HG02870 (cell line): ENCODE results near the gene STK4.

Source experiments
- ATAC-seq: cut with Tn5 transposase; IDR thresholded peaks from one replicate; pipeline ENCODE4 v1.9.1; 2021; ENCODE audit warnings: mild to moderate bottlenecking, moderate library complexity; ENCODE audit not compliant: unreplicated experiment

Gene STK4

DNA sequence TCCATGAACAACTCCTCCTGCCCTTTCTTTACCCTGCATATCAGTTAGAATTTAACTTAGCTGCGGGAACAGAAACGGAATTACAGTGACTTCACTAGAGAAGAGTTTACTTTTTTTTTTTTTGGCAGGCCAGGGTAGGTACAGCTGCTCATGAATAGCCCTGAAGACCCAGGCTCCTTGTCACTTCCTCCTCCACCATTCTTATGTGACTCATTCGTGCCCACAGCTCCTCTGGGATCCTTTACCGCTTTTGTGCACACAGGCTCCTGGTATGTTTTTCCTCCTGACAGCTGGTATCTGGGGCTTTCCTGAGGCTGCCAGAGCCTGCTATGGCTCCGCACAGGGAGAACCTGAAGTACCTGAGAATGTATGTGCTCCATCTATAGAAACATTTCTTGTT lies 138.5 kb downstream of the STK4 start:
- no peak for ATAC-seq

DNA sequence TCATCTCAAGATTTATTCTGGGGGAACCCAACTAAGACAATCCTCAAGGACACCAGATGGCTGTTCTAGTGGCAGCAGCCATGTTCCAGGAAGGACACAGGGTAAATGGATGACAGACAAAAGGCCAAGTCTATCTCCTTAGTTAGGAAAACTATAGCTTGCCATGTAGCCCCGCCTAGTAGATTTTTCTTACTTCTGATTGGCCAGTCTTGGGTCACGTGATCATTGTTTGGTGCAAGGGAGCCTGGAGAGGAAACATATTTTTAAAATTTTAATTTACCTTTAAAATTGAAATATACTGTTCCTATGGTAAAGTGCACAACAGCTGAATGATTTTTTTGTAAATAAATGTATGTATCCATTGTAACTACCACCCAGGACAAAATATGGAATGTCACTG lies 139.0 kb downstream of the STK4 start:
- ATAC-seq, result no peak

DNA sequence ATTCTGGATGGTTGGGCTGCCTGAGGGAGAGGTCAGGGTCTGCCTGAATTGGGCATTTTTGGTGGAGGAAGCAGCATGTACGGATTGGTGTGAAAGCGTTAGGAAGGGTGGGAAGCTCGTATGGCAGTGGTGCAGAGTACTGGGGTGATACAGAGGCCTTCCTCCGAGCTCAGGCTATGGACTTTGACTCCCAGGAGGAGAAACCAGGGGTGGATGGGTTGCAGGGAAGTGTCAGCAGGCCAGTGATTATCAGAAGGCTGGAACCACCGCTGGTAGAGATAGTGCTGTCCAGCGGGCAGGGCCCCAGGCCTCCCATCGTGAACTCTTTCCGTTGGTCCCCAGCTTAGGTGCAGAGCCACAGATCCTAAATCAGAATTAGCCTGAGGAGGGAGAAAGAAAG lies 143.3 kb downstream of the STK4 start:
- ATAC-seq, result no peak

DNA sequence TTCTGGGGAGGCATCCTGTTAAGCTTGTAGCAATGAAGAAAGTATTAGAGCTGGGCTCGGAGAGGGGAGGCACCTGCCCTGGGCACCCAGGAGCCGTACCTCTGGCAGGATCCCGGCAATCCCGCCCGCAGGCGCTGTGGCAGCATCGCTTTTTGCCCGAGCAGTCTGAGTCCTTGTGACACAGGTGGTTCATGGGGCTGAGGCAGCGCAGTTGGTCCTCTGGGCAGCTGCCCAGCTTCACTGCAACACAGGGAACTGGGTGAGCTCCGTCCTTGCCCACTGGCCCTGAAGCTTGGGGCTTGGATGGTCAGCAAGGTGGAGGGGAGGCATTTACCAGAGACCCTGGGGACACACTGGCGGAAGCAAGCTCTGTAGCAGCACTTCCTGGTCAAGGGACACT lies 144.0 kb downstream of the STK4 start:
- ATAC-seq, result no peak

DNA sequence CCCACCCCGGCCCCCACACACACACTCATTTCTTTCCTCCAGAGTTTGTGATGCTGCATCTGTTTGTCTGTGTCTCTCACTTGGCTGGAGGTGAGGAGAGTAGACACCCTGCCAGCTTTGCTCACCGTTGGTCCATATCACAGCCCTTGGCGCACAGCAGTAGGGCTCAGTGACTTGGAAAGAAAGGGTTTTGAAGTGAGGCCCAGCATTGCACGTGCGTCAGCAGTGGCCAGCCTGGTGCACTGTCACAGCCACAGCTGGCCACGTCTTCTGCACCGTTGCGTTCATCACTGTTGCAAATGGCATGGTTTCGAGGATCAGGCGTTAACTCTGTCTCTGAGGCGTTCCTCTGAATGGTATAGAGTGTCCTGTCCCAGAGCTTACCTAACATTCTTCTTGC lies 145.0 kb downstream of the STK4 start:
- ATAC-seq, result no peak

DNA sequence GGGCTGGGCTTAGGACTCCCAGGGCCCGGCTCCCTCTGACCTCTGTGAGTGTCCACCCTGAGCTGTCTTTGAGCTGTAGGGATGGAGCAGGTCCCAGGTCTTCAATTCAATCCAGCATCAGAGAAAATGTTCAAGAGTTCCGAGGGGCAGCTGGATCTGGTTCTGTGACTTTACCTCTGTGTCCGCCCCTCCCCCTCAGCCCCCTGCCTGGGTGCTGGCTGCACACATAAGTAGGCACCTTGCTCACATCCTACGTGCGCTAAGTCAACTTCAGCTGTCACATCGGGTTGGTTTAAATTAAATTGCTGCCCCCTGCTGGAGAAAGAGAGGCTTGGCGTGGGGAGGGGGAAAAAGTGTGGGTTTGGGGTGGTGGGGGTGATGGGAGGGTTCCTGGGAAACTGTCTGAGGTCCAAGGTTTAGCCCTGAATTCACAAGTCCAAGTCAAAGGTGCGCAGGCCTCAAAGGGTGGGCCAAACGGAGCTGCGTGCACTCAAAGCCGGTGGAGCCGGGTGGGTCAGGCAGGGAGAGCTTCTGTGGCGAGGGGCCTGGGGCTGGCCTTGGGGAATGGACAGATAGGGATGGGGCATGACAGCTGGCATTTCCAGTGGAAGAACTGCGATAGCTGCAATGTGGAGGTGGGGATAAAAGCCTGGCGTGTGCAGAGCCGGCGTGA lies 145.6 kb downstream of the STK4 start:
- ATAC-seq, result no peak

DNA sequence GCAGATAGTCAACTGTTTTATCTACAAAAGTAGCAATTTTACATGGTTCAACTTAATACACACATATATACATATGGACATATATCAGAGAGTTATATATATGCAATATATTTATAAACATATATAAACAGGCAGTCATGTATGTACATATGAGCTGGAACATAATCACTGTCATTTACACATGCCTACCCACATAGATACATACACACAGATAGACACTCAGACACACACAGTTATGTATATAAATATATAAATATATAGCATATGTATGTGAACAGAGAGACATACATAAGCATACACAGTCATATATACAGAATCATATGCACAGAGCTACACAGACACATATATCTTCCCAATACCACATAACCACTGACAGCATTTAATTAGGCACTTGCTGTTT lies 146.4 kb downstream of the STK4 start:
- ATAC-seq, result no peak

DNA sequence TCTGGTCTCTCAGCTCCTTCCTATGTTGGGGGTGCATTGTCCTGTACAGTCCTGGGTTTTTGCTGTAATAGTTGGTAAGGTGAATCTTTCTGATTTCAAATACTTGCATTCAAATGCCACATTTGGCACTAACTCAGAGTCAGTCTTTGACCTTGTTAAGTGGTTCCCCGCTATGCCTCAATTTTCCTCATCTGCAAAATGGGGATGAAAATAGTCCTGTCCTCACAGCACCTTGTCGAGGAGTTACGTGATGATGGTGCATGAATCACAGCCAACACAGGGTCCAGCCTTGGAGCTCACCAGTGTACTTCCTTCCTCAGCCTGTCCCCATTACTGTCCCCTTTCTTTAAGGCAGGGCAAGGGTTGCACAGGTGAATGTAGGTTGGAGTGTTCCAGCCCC lies 147.6 kb downstream of the STK4 start:
- no peak for ATAC-seq

DNA sequence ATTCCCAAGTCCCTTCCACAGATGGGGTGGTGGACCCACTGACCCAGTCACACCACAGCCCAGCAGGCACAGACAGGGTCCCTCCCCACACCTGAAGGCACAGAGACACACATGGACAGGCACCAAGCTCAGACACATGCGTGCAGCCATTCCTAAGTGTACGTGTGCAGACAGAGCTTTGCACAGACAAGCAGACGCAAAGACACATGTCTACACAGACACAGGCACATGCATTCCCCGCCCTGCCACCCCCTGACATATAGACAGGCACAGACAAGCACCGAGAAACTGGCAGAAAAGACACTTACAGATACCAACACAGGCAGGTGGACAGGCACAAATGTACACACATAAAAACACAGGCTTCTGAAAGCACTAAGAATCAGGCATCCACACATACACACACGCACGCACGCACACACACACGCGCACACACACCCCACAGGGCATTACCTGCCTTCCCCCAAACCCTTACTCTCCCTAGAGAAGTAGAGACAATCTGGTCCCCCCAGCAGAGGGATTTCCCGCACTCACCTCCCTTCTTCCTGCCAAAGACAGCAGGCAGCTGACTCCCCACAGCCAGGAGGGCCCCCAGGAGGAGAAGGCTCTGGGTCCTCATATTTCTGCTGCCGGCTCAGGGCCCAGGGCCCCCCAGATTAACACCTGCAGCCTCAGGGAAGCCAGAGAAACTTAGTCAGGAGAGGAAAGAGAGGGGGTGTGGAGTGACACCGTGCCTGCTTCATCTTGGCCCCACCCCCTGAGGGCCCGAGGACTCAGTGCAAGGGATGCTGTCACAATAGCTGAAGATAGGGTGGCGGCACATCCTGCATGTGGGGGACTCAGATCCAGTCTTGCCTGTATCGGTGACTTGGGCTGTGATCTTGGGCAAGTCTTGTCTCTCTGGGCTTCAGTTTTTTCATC lies 148.4 kb downstream of the STK4 start, which contains the start of gene WFDC5:
TSS of gene WFDC5 (minus strand) at position 710 of the 921 bp plus-strand sequence. CDS start at position 619, 91 bp downstream.
- no peak for ATAC-seq

DNA sequence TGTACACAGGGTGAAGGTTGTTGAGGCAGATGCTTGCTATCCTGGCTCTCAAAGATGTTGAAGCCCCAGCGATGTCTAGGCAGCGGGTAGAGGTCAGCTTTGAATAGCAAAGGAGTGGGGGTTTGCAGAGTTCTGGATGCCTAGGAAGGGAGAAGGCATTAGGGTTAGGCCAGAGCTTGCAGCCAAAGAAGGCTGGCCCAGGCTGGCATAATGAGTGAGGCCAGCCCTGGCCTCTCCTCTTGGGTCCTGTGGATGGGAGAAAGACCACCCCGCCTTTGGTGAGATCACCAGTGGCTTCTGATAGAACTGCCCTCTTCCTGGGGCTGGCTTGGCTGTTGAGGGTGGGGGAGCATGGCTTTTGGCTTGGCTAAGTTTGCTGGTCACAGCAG lies 149.1 kb downstream of the STK4 start:
- ATAC-seq, result no peak

DNA sequence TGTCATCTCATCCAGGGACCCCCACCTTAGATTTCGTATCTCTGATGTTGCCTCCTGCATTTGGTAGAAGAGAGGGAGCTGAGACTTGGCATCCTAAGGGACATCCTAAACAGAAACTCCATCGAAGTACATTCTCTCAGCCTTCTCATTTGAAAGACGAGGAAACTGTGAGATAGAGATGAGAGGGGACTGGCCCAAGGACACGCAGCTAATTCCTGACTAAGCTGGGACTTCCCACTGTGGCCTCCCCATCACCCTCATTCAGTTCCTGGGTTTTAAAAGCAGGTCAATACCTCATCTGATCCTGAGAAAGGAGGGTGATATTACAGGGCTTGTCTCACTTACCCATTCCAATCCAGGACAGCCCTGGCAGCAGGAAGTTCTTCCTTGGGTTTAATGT lies 149.5 kb downstream of the STK4 start:
- no peak for ATAC-seq

DNA sequence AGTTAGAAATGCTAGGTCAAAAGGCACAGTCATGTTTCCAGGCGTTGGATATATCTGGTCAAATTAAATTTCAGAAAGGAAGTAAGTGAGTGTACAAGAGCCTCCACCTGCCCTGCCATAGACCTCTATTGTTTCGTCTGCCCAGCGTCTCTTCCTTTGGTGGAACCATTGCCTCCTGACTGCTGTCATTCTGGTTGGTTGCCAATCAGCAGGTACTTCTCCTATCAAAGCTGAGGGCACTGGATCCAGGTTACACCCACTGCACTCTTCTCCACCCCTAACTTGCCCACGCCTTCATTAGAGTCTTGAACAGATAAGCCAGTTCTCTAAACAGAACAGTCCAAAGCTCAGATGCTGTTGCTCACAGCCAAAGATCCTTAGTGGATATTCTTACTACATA lies 151.3 kb downstream of the STK4 start:
- ATAC-seq, result no peak

DNA sequence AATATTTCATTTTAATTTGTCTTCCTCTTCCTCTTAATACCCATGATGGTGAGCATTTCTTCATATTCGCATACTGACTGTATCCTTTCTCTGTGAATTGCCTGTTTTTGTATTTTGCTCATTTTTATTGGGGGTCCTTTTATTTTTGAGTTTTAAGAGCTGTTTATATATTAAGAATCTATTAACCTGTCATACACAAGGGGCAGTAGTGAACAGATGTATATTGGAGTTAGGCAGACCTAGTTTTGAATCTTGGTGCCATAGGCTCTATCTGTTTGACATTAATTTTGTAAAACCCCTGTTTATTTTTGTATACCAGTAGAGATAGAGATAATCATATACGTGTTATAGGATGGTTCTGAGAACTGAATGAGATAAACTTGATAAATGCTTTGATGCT lies 151.7 kb downstream of the STK4 start:
- no peak for ATAC-seq

DNA sequence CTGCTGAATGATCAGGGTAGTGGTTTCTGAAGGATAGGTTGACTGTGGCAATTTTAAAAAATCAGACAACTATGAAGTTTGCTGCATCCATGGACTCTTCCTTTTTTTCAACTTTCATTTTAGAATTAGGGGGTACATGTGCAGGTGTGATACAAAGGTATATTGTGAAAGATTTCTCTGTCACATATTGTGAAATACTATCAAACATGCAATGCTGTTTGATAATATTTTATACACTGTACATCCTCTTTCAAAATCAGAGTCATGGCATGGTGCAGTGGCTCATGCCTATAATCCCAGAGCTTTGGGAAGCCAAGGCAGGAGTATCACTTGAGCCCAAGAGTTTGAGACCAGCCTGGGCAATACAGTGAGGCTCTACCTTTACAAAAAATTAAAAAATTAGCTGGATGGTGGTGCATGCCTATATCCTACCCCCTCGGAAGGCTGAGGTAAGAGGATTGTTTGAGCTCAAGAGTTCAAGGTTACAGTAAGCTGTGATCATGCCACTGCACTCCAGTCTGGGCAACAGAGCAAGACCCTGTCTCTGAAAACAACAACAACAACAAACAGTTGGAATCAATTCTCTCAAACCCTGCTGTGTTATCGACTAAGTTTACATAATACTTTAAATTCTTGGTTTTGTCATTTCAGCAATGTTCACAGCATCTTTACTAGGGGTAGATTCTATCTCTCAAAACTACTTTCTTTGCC lies 153.4 kb downstream of the STK4 start:
- ATAC-seq, result no peak

DNA sequence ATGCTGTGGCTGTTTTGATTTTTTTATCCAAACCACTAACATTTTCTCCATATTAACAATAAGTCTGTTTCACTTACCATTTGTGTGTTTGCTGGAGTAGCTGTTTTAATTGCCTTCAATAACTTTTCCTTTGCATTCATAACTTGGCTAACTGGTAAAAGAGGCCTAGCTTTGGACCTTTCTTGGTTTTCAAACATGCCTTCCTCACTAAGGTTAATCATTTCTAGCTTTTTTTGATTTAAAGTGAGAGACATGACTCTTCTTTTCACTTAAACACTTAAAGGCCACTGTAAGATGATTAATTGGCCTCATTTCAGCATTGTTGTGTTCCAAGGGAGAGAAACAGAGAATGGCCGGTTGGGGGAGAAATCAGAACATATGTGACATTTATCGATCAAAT lies 155.1 kb downstream of the STK4 start:
- ATAC-seq, result no peak

DNA sequence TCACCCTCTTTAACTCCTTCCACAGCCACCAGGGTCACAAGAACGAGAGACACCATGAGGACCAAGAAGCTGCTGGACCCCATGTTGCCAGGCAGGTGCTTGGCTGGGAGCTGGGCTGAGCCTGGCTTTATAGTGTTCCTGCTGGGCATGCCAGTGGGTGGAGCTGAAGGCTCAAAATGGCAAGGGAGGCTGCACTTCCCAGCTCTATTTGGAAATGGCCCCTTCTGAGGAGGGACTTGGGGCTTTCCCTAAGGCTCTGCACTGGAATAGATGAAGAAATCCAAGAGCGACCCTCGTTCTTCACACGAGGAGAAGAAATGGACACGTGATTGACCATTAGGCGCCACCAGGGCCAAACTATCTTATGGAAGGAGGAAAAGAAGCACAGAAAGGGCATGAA lies 158.1 kb downstream of the STK4 start, which contains the start of gene WFDC12:
TSS of gene WFDC12 (minus strand) at position 101 of the 400 bp plus-strand sequence. CDS start at position 83, 18 bp downstream.
- ATAC-seq, result no peak

DNA sequence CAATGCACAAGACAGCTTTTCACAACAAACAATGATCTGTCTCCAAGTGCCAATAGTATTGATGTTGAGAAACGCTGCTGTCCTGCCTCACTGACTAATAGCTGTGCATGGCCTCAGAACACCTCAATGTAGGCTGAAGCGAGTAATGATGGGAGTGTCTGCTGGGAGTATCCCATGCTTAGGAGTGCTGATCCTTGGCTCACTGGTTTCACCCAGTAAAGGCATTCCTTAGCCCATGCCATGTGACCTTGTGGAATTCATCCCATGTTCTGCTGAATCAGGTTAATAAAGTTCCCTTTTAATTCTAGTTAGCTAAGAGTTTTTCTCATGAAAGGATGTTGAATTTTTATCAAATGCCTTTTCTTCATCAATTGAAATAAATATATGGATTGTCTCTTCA lies 161.8 kb downstream of the STK4 start:
- ATAC-seq, result no peak
